Anterior cingulate cortex (tissue), 58 donors: ENCODE results near the gene RUFY1.
A peak's percentile ranks its signal among the peaks of the same experiment; 100 is the strongest.
"Not testable (repeated sequence)": the region's sequence is repeated elsewhere in the genome, so short reads cannot be mapped to it uniquely, and the experiment has no call there.

Experiments used
- DNase-seq, 58 donors: peaks; one replicate each; lab custom pipeline; 2025; lab: John Stamatoyannopoulos, UW

RUFY1 gene

GRCh38 chr5:179534431-179534830 is 15.9 kb upstream of the RUFY1 start:
- DNase-seq = no peak

- DNase-seq = no peak
These were observed 13.7 kb upstream of the RUFY1 start for GRCh38 chr5:179536676-179537075.

GRCh38 chr5:179542170-179542569 is 8.2 kb upstream of the RUFY1 start:
- DNase-seq = no peak

GRCh38 chr5:179543275-179543674 is 7.1 kb upstream of the RUFY1 start:
- not testable (repeated sequence) for DNase-seq

- no peak for DNase-seq
These were observed 2.7 kb downstream of the RUFY1 start for GRCh38 chr5:179553006-179553405.

- no peak for DNase-seq
These were observed 3.5 kb downstream of the RUFY1 start for GRCh38 chr5:179553875-179554274.

GRCh38 chr5:179554981-179555380 is 4.6 kb downstream of the RUFY1 start:
- DNase-seq = no peak

- not testable (repeated sequence) for DNase-seq
These were observed 8.0 kb downstream of the RUFY1 start for GRCh38 chr5:179558261-179558799.

GRCh38 chr5:179558932-179559283 is 8.6 kb downstream of the RUFY1 start:
- peak in 9 of 58 donors; percentile 3 to 44 (median 14) for DNase-seq

- peak; percentile 66 to 99 (median 97) for DNase-seq
These were observed 9.2 kb downstream of the RUFY1 start for GRCh38 chr5:179559284-179560252.

GRCh38 chr5:179564526-179564925 is 14.2 kb downstream of the RUFY1 start:
- no peak for DNase-seq

- DNase-seq = no peak
These were observed 18.4 kb downstream of the RUFY1 start for GRCh38 chr5:179568721-179569120.

- no peak for DNase-seq
These were observed 22.0 kb downstream of the RUFY1 start for GRCh38 chr5:179572386-179572785.

- no peak for DNase-seq
These were observed 27.1 kb downstream of the RUFY1 start for GRCh38 chr5:179577286-179577960.

GRCh38 chr5:179585941-179586401 is 35.6 kb downstream of the RUFY1 start:
- peak in 2 of 58 donors; percentile 10 to 24 for DNase-seq

- no peak for DNase-seq
These were observed 37.8 kb downstream of the RUFY1 start for GRCh38 chr5:179588166-179588565.

- DNase-seq = no peak
These were observed 45.6 kb downstream of the RUFY1 start for GRCh38 chr5:179595916-179596315.

- DNase-seq = no peak
These were observed 46.1 kb downstream of the RUFY1 start for GRCh38 chr5:179596421-179596820.

GRCh38 chr5:179599100-179599499 is 48.7 kb downstream of the RUFY1 start:
- no peak for DNase-seq

- DNase-seq = no peak
These were observed 49.2 kb downstream of the RUFY1 start for GRCh38 chr5:179599566-179599965.

- DNase-seq = no peak
These were observed 49.6 kb downstream of the RUFY1 start for GRCh38 chr5:179599973-179600372.
